Thyroid gland (tissue), 4 donors: ENCODE results near the gene HES1.

ENCODE experiments used
- CTCF ChIP-seq, 6 experiments: fragments of 200-600 bp in 3 of 6; fragments of 450-650 bp in 3 of 6; sonication (generic) in 3 of 6; IDR thresholded peaks; one replicate each; pipeline ENCODE4 v1.5.1; 2016 to 2019; ENCODE audit warnings: antibody characterized with exemption in 6 of 6, mild to moderate bottlenecking in 2 of 6, inconsistent platforms in 1 of 6, moderate library complexity in 1 of 6
- POLR2A ChIP-seq, 2 donors: fragments of 450-650 bp; IDR thresholded peaks; one replicate each; pipeline ENCODE4 v1.6.1; 2017; ENCODE audit warnings: antibody characterized with exemption in 2 of 2, mild to moderate bottlenecking in 2 of 2, moderate library complexity in 1 of 2

- no peak for TF ChIP-seq CTCF (IDR thresholded peaks at IDR 0.05)
- peak in 1 of 2 donors; percentile 8 for TF ChIP-seq POLR2A (IDR thresholded peaks at IDR 0.05)
Measured at GRCh38 chr3:194139071-194139813, 3.3 kb downstream of the HES1 start.
